OCI-M2 (cell line): ENCODE measurements around the gene SLC44A1.

Experiments used
- DNase-seq: peaks from one replicate; lab custom pipeline; 2025; ENCODE audit not compliant: unreplicated experiment; lab: John Stamatoyannopoulos, UW

Gene SLC44A1

GRCh38 chr9:105244003-105244733, at the start of gene SLC44A1:
Gene SLC44A1 (plus strand): TSS chr9:105244651. CDS start chr9:105244869, 218 bp downstream.
- no peak for DNase-seq

- DNase-seq = no peak
These were observed 49.2 kb upstream of the SLC44A1 start for GRCh38 chr9:105195259-105195658.

GRCh38 chr9:105198023-105198422, 46.4 kb upstream of the SLC44A1 start:
- no peak for DNase-seq

GRCh38 chr9:105198865-105199264, 45.6 kb upstream of the SLC44A1 start:
- no peak for DNase-seq

GRCh38 chr9:105204416-105204815, 40.0 kb upstream of the SLC44A1 start:
- no peak for DNase-seq

GRCh38 chr9:105205787-105206495, 38.5 kb upstream of the SLC44A1 start:
- DNase-seq = no peak

GRCh38 chr9:105206496-105206820, 38.0 kb upstream of the SLC44A1 start:
- DNase-seq = no peak

- DNase-seq = no peak
These were observed 37.4 kb upstream of the SLC44A1 start for GRCh38 chr9:105206821-105207699.

- DNase-seq = no peak
These were observed 27.8 kb upstream of the SLC44A1 start for GRCh38 chr9:105216440-105217178.

GRCh38 chr9:105218673-105219072, 25.8 kb upstream of the SLC44A1 start:
- DNase-seq = no peak

GRCh38 chr9:105219291-105219805, 25.1 kb upstream of the SLC44A1 start:
- DNase-seq = no peak

GRCh38 chr9:105220451-105220850, 24.0 kb upstream of the SLC44A1 start:
- DNase-seq = no peak

- no peak for DNase-seq
These were observed 20.8 kb upstream of the SLC44A1 start for GRCh38 chr9:105223544-105224140.

- no peak for DNase-seq
These were observed 18.4 kb upstream of the SLC44A1 start for GRCh38 chr9:105226055-105226454.

- DNase-seq = no peak
These were observed 12.2 kb upstream of the SLC44A1 start for GRCh38 chr9:105232207-105232606.

GRCh38 chr9:105233873-105234272, 10.6 kb upstream of the SLC44A1 start:
- no peak for DNase-seq

- DNase-seq = no peak
These were observed 8.2 kb upstream of the SLC44A1 start for GRCh38 chr9:105236261-105236660.

- no peak for DNase-seq
These were observed 7.2 kb upstream of the SLC44A1 start for GRCh38 chr9:105237246-105237645.

GRCh38 chr9:105238302-105238701, 6.1 kb upstream of the SLC44A1 start:
- no peak for DNase-seq

- no peak for DNase-seq
These were observed 3.0 kb upstream of the SLC44A1 start for GRCh38 chr9:105241356-105242043.
